HG03103 (cell line): ENCODE data around the gene DCTD.

Experiments
- ATAC-seq: cut with Tn5 transposase; IDR thresholded peaks from one replicate; pipeline ENCODE4 v1.9.1; 2021; ENCODE audit warnings: low read depth; ENCODE audit not compliant: unreplicated experiment

Gene DCTD

DNA sequence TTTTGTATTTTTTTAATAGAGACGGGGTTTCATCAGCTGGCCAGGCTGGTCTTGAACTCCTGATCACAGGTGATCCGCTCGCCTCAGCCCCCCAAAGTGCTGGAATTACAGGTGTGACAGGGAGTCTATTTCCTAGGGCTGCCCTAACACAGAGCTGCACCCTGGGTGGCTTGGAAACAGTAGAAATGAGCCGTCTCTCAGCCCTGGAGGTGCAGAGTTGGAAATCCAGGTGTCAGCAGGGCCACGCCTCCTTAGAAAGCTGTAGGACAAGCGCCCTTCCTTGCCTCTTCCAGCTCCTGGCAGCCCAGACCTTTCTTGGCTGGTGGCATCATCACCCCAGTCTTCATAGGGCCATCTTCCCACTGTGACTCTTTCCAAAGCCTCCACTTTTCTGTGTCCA is 71.6 kb downstream of the DCTD start:
- no peak for ATAC-seq

DNA sequence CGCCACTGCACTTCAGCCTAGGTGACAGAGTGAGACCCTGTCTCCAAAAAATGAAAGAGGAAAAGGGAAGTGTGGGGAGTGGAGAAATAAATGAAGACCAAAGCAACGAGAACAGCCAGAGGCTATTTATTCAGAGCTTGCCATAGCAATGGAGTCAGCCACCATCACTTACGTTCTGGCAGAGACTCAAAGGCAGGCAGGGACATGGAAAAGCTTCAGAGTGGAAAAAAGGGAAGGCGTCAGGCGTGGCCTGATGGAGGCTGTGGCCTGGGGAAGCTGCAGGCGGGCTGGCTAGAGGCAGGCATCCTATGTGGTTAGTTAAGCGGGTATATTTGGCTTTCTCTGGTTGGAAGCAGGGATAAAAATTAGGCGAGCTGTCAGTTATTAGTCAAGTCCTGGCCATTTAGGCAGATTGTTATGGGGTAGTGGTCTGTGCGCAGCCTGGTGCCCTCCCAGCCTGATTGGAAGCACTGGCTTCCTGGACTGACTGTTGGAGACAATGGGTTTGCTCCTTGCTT is 73.3 kb downstream of the DCTD start:
- ATAC-seq, result no peak

DNA sequence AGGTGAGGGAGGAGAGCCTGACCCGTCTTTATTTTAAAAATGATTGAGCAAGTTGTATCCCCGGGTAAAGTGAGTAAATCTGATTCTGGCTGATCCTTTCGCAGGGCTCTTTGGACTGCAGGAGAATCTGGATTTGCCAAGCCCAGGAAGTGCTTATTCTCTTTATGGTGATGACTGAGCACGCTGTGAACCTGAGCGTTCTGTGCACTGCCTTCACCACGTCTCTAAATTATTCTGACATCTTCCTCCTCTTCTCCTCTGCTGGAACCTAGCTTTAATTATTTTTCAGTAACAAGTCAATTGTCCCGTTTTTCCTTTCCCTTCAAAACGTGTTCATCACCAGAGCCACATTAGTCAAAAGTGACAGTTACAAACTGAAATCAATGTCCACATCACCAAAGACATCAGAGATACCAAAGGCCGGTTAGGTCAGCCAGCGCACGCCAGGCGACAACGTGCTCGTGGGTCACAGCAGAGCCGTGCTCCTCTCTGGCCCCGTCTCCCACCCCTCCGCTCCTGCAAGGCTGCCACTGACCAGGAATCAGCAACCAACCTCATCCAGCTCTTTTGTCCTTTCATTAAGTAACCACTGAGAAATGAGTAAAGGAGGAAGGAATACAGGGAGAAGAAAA is 74.3 kb downstream of the DCTD start:
- no peak for ATAC-seq

DNA sequence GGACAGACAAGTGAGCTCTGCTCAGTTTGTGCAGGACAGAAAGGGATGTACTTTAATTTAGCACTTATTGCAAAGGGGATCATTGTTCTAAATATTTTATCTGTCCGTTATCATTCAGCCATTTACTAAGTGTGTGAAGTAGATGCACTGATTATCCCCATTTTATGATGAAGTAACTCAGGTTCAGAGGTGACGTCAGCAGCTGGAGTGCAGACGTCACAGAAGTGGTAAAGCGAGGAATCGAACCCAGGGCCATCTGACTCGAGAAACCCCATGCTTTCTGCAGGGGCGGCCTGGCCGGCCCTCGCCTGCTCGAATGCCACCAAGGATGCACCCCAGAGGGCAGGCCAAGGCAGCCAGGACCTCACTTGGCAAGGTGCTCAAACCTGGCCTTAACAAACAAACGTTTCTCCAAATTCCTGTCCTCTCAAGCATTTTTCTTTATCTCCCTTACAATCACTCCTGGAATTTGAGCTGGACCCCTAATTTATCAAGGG is 75.0 kb downstream of the DCTD start:
- no peak for ATAC-seq

DNA sequence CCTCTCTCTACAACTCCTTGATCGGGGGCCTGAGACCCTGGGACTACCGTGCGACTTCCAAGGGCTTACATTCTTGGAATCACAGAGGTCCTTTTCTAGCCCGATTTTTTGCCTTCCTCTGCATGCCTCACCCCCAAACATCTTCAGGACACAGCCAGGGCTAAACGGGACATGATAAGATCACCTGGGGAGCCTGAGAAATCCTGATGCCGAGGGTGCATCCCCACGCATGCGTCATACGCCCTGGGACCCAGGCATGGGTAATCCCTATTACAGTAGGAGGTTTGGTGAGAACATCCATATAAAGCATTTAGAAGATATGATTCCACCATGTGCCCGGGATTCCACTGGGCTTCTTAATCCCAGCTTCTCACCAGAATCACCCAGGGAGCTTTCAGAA is 77.1 kb downstream of the DCTD start:
- no peak for ATAC-seq
